Endodermal cell (in vitro differentiated cells): ENCODE measurements around the gene PEX19. TPM values are rescaled to one million over a fixed set of nuclear protein-coding genes. Genes with fewer than 3 reads are reported as not detected.
"Not testable (repeated sequence)": the region's sequence is repeated elsewhere in the genome, so short reads cannot be mapped to it uniquely, and the experiment has no call there.

ENCODE experiments used
- DNase-seq: peaks from one replicate; pipeline ENCODE4 v3.0.0-alpha.2; 2017
- H3K27ac ChIP-seq: 2 replicates; pipeline ENCODE4 v1.5.1; 2013; ENCODE audit warnings: mild to moderate bottlenecking, low read depth, low read length, moderate library complexity
- H3K27me3 ChIP-seq: 2 replicates; pipeline ENCODE4 v1.6.1; 2013; ENCODE audit warnings: mild to moderate bottlenecking, low read length, moderate library complexity; ENCODE audit not compliant: insufficient read depth, control insufficient read depth, poor library complexity, severe bottlenecking
- H3K36me3 ChIP-seq: 2 replicates; pipeline ENCODE4 v1.7.0; 2013; ENCODE audit warnings: mild to moderate bottlenecking, low read length, moderate library complexity; ENCODE audit not compliant: control insufficient read depth, insufficient read depth
- H3K4me1 ChIP-seq: one replicate; pipeline ENCODE4 v1.7.0; 2013; ENCODE audit warnings: low read length; ENCODE audit not compliant: control insufficient read depth, insufficient read depth
- H3K4me3 ChIP-seq: 2 replicates; pipeline ENCODE4 v1.5.1; 2013; ENCODE audit warnings: mild to moderate bottlenecking, low read length, moderate library complexity
- H3K9ac ChIP-seq: 2 replicates; pipeline ENCODE4 v1.6.1; 2013; ENCODE audit warnings: mild to moderate bottlenecking, low read length, moderate library complexity; ENCODE audit not compliant: poor library complexity, severe bottlenecking; ENCODE audit errors: extremely low read depth
- H3K9me3 ChIP-seq: 2 replicates; pipeline ENCODE4 v1.6.1; 2013; ENCODE audit warnings: mild to moderate bottlenecking, low read length, moderate library complexity; ENCODE audit not compliant: control insufficient read depth
- H3K27ac Mint-ChIP-seq: 2 replicates; pipeline ENCODE4 v1.8.0; 2020; ENCODE audit warnings: mixed read lengths
- H3K27me3 Mint-ChIP-seq: 2 replicates; pipeline ENCODE4 v1.8.0; 2021; ENCODE audit warnings: mild to moderate bottlenecking, mixed read lengths; ENCODE audit not compliant: insufficient read depth
- H3K36me3 Mint-ChIP-seq: 2 replicates; pipeline ENCODE4 v1.8.0; 2020; ENCODE audit warnings: low read depth, mixed read lengths
- H3K4me1 Mint-ChIP-seq: 2 replicates; pipeline ENCODE4 v1.8.0; 2020; ENCODE audit warnings: mixed read lengths
- H3K4me3 Mint-ChIP-seq: 2 replicates; pipeline ENCODE4 v1.8.0; 2020; ENCODE audit warnings: mild to moderate bottlenecking, moderate library complexity, mixed read lengths
- H3K9me3 Mint-ChIP-seq: 2 replicates; pipeline ENCODE4 v1.8.0; 2020; ENCODE audit warnings: mild to moderate bottlenecking, mixed read lengths
- whole genome bisulfite sequencing, 2 experiments: methylation state at CpG; one replicate each; pipeline versions ENCODE4 v1.1.5 to v1.1.7; 2013; ENCODE audit warnings: missing lambda C conversion rate in 2 of 2, mixed read lengths in 1 of 2; ENCODE audit not compliant: insufficient coverage in 1 of 2, insufficient read length in 1 of 2; 5-methylcytosine and 5-hydroxymethylcytosine counted together
- total RNA-seq, 2 donors: library from RNA; stranded (reverse); fragmentation: NEBNext Ultra II Directional in 1 of 2; extraction: Animal tissue kit (Norgen Biotek cat#: 25700) in 1 of 2; gene quantifications; 2 replicates in 1 of 2; 3 replicates in 1 of 2; pipeline ENCODE4 v1.2.1, GENCODE V29; 2021
- TF ChIP-seq, protein P1 (sequence below): fragments of 200-600 bp; sonication (generic); conservative IDR thresholded peaks from 2 replicates; pipeline ENCODE4 v1.5.0; 2021; ENCODE audit warnings: antibody characterized with exemption, mild to moderate bottlenecking

PEX19 gene
- total RNA-seq, 2 donors from 2014 or later: 94.7 to 102 TPM

DNA sequence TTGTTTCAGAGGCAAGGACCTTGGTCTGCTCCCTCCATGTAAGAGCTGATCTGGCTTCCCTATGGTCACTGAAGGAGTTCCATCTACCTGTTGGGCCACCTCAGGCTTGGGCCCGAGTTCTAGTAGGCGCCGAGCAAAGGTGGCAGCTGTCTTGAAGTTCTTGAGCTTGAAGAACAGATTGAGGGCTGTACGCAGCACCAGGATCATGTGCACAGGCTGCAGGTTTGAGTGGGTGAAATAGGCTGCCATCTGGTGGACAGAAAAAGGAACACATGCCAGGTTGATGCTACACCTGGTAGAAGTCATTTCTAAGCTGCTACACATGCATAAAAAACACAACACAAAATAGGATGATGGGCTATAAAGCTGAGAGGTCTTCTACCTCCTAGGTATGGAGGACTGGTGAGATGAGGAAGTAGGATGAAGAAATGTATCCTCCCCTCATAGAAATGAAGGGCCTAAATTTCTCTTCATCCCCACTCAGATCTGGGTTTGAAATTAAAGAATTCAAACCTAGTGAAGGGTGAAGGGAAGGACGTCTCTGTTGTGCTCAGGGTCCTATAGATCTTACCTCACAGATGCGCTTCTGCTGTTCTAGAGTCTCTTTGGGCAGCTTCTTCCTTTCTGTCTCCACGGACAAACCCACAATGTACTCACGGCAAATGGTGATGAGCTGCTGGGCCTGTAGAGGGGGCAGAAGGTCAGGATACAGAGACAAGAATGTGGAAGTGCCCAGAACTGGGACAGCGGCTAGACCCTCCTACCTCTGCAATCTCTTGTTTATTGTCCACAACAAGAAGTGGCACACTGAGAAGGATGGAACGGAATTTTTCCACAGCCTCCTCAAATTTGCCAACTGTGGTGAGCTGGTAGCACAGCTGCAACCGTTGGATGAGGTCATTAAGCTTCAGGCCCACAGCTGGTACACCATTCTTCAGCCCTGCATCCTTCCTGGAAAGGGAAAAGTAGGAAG, 6.6 kb upstream of the PEX19 start:
- peak overlapping the region; percentile 33 for H3K27ac Mint-ChIP-seq
- Histone ChIP-seq H3K9ac (no peak overlapping the region), H3K27me3 (no peaks in the 10 kb centered on the region), H3K27ac (peak overlapping the region; percentile 2), H3K36me3 (peaks cover 84% of the 10 kb centered on the region), H3K4me1 (no peaks in the 10 kb centered on the region), H3K4me3 (no peak overlapping the region), H3K9me3 (no peaks in the 10 kb centered on the region)
- DNase-seq: peak; percentile 84
- H3K4me1 Mint-ChIP-seq: no peaks in the 10 kb centered on the region
- H3K27me3 Mint-ChIP-seq: no peaks in the 10 kb centered on the region
- TF ChIP-seq, protein P1, sequence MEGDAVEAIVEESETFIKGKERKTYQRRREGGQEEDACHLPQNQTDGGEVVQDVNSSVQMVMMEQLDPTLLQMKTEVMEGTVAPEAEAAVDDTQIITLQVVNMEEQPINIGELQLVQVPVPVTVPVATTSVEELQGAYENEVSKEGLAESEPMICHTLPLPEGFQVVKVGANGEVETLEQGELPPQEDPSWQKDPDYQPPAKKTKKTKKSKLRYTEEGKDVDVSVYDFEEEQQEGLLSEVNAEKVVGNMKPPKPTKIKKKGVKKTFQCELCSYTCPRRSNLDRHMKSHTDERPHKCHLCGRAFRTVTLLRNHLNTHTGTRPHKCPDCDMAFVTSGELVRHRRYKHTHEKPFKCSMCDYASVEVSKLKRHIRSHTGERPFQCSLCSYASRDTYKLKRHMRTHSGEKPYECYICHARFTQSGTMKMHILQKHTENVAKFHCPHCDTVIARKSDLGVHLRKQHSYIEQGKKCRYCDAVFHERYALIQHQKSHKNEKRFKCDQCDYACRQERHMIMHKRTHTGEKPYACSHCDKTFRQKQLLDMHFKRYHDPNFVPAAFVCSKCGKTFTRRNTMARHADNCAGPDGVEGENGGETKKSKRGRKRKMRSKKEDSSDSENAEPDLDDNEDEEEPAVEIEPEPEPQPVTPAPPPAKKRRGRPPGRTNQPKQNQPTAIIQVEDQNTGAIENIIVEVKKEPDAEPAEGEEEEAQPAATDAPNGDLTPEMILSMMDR: peak; percentile 88
- 81 to 82% methylated on average over 6 to 11 of the region's 11 CpGs for WGBS, 2 experiments
- H3K36me3 Mint-ChIP-seq: peaks cover 82% of the 10 kb centered on the region
- no peak overlapping the region for H3K4me3 Mint-ChIP-seq
- no peaks in the 10 kb centered on the region for H3K9me3 Mint-ChIP-seq

DNA sequence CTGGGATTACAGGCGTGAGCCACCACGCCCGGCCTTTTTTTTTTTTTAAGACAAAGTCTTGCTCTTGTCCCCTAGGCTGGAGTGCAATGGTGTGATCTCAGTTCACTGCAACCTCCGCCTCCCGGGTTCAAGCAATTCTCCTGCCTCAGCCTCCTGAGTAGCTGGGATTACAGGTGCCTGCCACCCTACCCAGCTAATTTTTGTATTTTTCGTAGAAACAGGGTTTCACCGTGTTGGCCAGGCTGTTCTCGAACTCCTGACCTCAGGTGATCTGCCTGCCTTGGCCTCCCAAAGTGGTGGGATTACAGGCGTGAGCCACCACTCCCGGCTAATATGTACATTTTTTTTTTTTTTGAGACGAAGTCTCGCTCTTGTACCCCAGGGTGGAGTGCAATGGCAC, 2.8 kb upstream of the PEX19 start:
- not testable (repeated sequence) for H3K9ac ChIP-seq, H3K4me3 Mint-ChIP-seq, H3K27me3 ChIP-seq, H3K9me3 Mint-ChIP-seq, H3K4me1 ChIP-seq, H3K4me3 ChIP-seq, H3K9me3 ChIP-seq, H3K27me3 Mint-ChIP-seq, H3K27ac ChIP-seq, H3K27ac Mint-ChIP-seq, DNase-seq
- Mint-ChIP-seq H3K4me1 (peaks cover 11% of the 10 kb centered on the region), H3K36me3 (peaks cover 47% of the 10 kb centered on the region)
- H3K36me3 ChIP-seq: peaks cover 48% of the 10 kb centered on the region
- 84 to 94% methylated on average over 6 to 12 of the region's 12 CpGs for WGBS, 2 experiments

DNA sequence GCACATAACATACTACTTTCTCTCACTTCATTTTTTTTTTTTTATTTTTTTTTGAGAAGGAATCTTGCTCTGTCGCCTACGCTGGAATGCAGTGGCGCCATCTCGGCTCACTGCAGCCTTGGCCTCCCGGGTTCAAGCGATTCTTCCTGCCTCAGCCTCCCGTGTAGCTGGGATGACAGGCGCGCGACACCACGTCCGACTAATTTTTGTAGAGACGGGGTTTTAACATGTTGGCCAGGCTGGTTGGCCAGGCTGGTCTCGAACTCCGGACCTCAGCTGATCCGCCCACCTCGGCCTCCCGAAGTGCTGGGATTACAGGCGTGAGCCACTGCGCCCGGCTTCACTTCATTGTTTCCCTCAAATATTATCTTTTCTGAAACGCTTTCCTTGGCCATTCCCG, 573 bp upstream of the PEX19 start:
- peak overlapping the region; percentile 96 for H3K27ac Mint-ChIP-seq
- Histone ChIP-seq H3K36me3 (peaks cover 48% of the 10 kb centered on the region), H3K27me3 (no peaks in the 10 kb centered on the region), H3K9ac (no peak overlapping the region), H3K9me3 (no peaks in the 10 kb centered on the region), H3K4me3 (peak overlapping the region; percentile 99), H3K4me1 (no peaks in the 10 kb centered on the region), H3K27ac (no peak overlapping the region)
- no peaks in the 10 kb centered on the region for H3K27me3 Mint-ChIP-seq
- TF ChIP-seq, protein P1: no peak
- peak overlapping the region; percentile 94 for H3K4me3 Mint-ChIP-seq
- DNase-seq: no peak
- no peaks in the 10 kb centered on the region for H3K9me3 Mint-ChIP-seq
- H3K36me3 Mint-ChIP-seq: peaks cover 47% of the 10 kb centered on the region
- peaks cover 11% of the 10 kb centered on the region for H3K4me1 Mint-ChIP-seq
- WGBS, 2 experiments: 84 to 95% methylated on average over 18 to 23 of the region's 23 CpGs
